ENCODE results near the gene HECW1.
"Not testable (repeated sequence)": the region's sequence is repeated elsewhere in the genome, so short reads cannot be mapped to it uniquely, and the experiment has no call there.

Gene HECW1

GRCh38 chr7:43480581-43480980 lies 368.1 kb downstream of the HECW1 start:
- Histone ChIP-seq H3K4me1 (no peaks in the 10 kb centered on the region), H3K27me3 (no peaks in the 10 kb centered on the region), H3K9me3 (no peaks in the 10 kb centered on the region), H3K4me3 (no peak overlapping the region), H3K36me3 (no peaks in the 10 kb centered on the region), H3K27ac (no peak overlapping the region)
- intact Hi-C loops (cut with DNase I; ENCODE audit: low total_unique reads) = no loop called here
- TF ChIP-seq CTCF (IDR thresholded peaks at IDR 0.05) = no peak
- no peak for DNase-seq

GRCh38 chr7:43481902-43482678 lies 369.6 kb downstream of the HECW1 start:
- no peaks in the 10 kb centered on the region for H3K27me3 ChIP-seq
- H3K36me3 ChIP-seq = no peaks in the 10 kb centered on the region
- no peak overlapping the region for H3K27ac ChIP-seq
- no peaks in the 10 kb centered on the region for H3K4me1 ChIP-seq
- intact Hi-C loops (cut with DNase I; ENCODE audit: low total_unique reads) = no loop called here
- H3K9me3 ChIP-seq = no peaks in the 10 kb centered on the region
- TF ChIP-seq CTCF (IDR thresholded peaks at IDR 0.05) = no peak
- DNase-seq = no peak
- H3K4me3 ChIP-seq = no peak overlapping the region

GRCh38 chr7:43482679-43483252 lies 370.3 kb downstream of the HECW1 start:
- intact Hi-C loops (cut with DNase I; ENCODE audit: low total_unique reads) = no loop called here
- H3K4me1 ChIP-seq = no peaks in the 10 kb centered on the region
- no peaks in the 10 kb centered on the region for H3K27me3 ChIP-seq
- DNase-seq = no peak
- H3K36me3 ChIP-seq = no peaks in the 10 kb centered on the region
- H3K9me3 ChIP-seq = no peaks in the 10 kb centered on the region
- no peak overlapping the region for H3K27ac ChIP-seq
- TF ChIP-seq CTCF (IDR thresholded peaks at IDR 0.05) = no peak
- no peak overlapping the region for H3K4me3 ChIP-seq

GRCh38 chr7:43484678-43485395 lies 372.4 kb downstream of the HECW1 start:
- TF ChIP-seq CTCF (IDR thresholded peaks at IDR 0.05) = no peak
- Histone ChIP-seq H3K36me3 (no peaks in the 10 kb centered on the region), H3K4me3 (no peak overlapping the region), H3K4me1 (peaks cover 0 to 11% (median 0%) of the 10 kb centered on the region in 4 donors), H3K9me3 (no peaks in the 10 kb centered on the region), H3K27me3 (no peaks in the 10 kb centered on the region), H3K27ac (no peak overlapping the region)
- no peak for DNase-seq
- intact Hi-C loops (cut with DNase I; ENCODE audit: low total_unique reads) = no loop called here

- H3K27me3 ChIP-seq = no peaks in the 10 kb centered on the region
- H3K4me3 ChIP-seq = no peak overlapping the region
- no peaks in the 10 kb centered on the region for H3K9me3 ChIP-seq
- no peaks in the 10 kb centered on the region for H3K36me3 ChIP-seq
- DNase-seq = no peak
- H3K27ac ChIP-seq = no peak overlapping the region
- TF ChIP-seq CTCF (IDR thresholded peaks at IDR 0.05) = no peak
- intact Hi-C loops (cut with DNase I; ENCODE audit: low total_unique reads) = no loop called here
- H3K4me1 ChIP-seq = peaks cover 0 to 11% (median 0%) of the 10 kb centered on the region in 4 donors
These were observed 373.1 kb downstream of the HECW1 start for GRCh38 chr7:43485580-43485979.

- intact Hi-C loops (cut with DNase I; ENCODE audit: low total_unique reads); H3K4me3 ChIP-seq: not testable (repeated sequence)
These were observed 373.6 kb downstream of the HECW1 start for GRCh38 chr7:43486008-43486407.

More at GRCh38 chr7:43486008-43486407, 373.6 kb downstream of the HECW1 start:
- peaks cover 0 to 11% (median 0%) of the 10 kb centered on the region in 4 donors for H3K4me1 ChIP-seq
- not testable (repeated sequence) for H3K27ac ChIP-seq, DNase-seq, H3K36me3 ChIP-seq, H3K9me3 ChIP-seq, H3K27me3 ChIP-seq
